OCI-LY3 (cell line): ENCODE measurements around the gene RFK.

ENCODE experiments used
- CTCF ChIP-seq: fragments of 200-600, 300-600 bp; sonication (generic); IDR thresholded peaks from 2 replicates; pipeline ENCODE4 v1.5.1; 2014; ENCODE audit warnings: antibody characterized with exemption, low read length, low read depth
- EZH2phosphoT487 ChIP-seq: fragments of 200-600 bp; shearing (Covaris generic); IDR thresholded peaks from 2 replicates; pipeline ENCODE4 v1.6.1; 2018; ENCODE audit warnings: antibody characterized with exemption, mixed run types, low read depth

GRCh38 chr9:76424491-76424890, 30.3 kb upstream of the RFK start:
- TF ChIP-seq CTCF, result no peak
- no peak for TF ChIP-seq EZH2phosphoT487
